ENCODE measurements around the gene IL17D. TPM values are rescaled to one million over a fixed set of nuclear protein-coding genes. Genes with fewer than 3 reads are reported as not detected.

Gene IL17D
- total RNA-seq, 1 experiment from 2014 or later = 0.59 TPM

- no peak for TF ChIP-seq MXD4 (CRISPR knock-in tag; IDR thresholded peaks at IDR 0.05; ENCODE audit: borderline replicate concordance)
These were observed 16.3 kb downstream of the IL17D start (continued) for GRCh38 chr13:20719783-20720182.

- TF ChIP-seq HMGXB4 (CRISPR knock-in tag; IDR thresholded peaks at IDR 0.05) (no peak), EMX1 (CRISPR knock-in tag; IDR thresholded peaks at IDR 0.05) (no peak), MAX (CRISPR knock-in tag; IDR thresholded peaks at IDR 0.05) (no peak), TCF7 (CRISPR knock-in tag; IDR thresholded peaks at IDR 0.05; ENCODE audit: low read depth) (no peak), JAZF1 (CRISPR knock-in tag; IDR thresholded peaks at IDR 0.05) (no peak), ATF3 (CRISPR knock-in tag; conservative IDR thresholded peaks at IDR 0.05) (no peak), CDX4 (CRISPR knock-in tag; IDR thresholded peaks at IDR 0.05; ENCODE audit: borderline replicate concordance) (no peak), ATF6 (CRISPR knock-in tag; IDR thresholded peaks at IDR 0.05) (no peak), CBFB (CRISPR knock-in tag; IDR thresholded peaks at IDR 0.05; ENCODE audit: low read depth) (no peak), CREB1 (CRISPR knock-in tag; IDR thresholded peaks at IDR 0.05) (no peak), ZNF425 (CRISPR knock-in tag; conservative IDR thresholded peaks at IDR 0.05) (no peak), SMAD4 (CRISPR knock-in tag; IDR thresholded peaks at IDR 0.05) (no peak), ZNF416 (CRISPR knock-in tag; IDR thresholded peaks at IDR 0.05) (no peak), ZNF317 (CRISPR knock-in tag; IDR thresholded peaks at IDR 0.05; ENCODE audit: borderline replicate concordance, low read depth) (no peak), ETV6 (CRISPR knock-in tag; IDR thresholded peaks at IDR 0.05) (no peak), MLX (CRISPR knock-in tag; IDR thresholded peaks at IDR 0.05) (no peak), GTF2I (CRISPR knock-in tag; conservative IDR thresholded peaks at IDR 0.05) (no peak), RORB (CRISPR knock-in tag; IDR thresholded peaks at IDR 0.05) (no peak), CTCF (IDR thresholded peaks at IDR 0.05) (no peak), ATF2 (CRISPR knock-in tag; IDR thresholded peaks at IDR 0.05; ENCODE audit: borderline replicate concordance, low read depth) (no peak)
- no peak overlapping the region for H3K4me3 Mint-ChIP-seq
- CTCF ChIA-PET = interaction anchor here (0.6 to 1.3 kb wide), 2 partner anchors 228 to 567 kb away, joined by 4 read pairs; no protein-coding TSS in a partner anchor
These were observed 17.0 kb downstream of the IL17D start for GRCh38 chr13:20720499-20720898.

More at GRCh38 chr13:20720499-20720898, 17.0 kb downstream of the IL17D start:
- Mint-ChIP-seq H3K27ac (no peak overlapping the region), H3K27me3 (ENCODE audit: low read depth) (peaks cover 12% of the 10 kb centered on the region), H3K36me3 (no peaks in the 10 kb centered on the region), H3K4me1 (peaks cover 23% of the 10 kb centered on the region), H3K9me3 (no peaks in the 10 kb centered on the region)
- POLR2A ChIA-PET = no interaction called here
- DNase-seq (ENCODE audit: low spot score) = no peak
- no peak for ATAC-seq
